ENCODE data around the gene RPGRIP1. TPM values are rescaled to one million over a fixed set of nuclear protein-coding genes. Genes with fewer than 3 reads are reported as not detected.

The RPGRIP1 gene
- total and polyA plus RNA-seq, 2 donors (not counting 1 experiment from before 2014, with no cell fraction given): 0.22 to 0.86 TPM

DNA sequence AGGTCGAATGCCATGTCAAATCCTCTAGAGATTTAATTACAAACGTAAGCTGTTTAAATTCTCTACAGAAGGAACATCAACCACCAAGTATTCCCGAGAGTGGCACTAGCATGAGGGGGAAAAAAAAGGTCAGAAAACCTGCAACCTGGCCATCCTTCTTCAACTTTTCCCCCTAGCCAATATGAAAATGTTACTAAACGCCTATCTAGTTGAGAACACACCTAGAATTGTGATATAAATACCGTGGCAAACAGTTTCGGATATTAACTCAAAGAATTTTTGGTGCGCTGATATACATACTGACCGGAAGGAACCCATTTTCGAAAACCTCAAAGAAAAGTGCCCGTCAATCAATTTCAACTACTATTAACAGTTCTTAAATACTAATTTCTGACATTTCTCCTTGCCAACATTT, 12.4 kb upstream of the RPGRIP1 start:
- DNase-seq: peak; percentile 24
- TF ChIP-seq EZH2 (IDR thresholded peaks at IDR 0.05; ENCODE audit: borderline replicate concordance, insufficient read depth, low read depth, low read length, poor library complexity, severe bottlenecking): no peak
- TF ChIP-seq, protein P1, sequence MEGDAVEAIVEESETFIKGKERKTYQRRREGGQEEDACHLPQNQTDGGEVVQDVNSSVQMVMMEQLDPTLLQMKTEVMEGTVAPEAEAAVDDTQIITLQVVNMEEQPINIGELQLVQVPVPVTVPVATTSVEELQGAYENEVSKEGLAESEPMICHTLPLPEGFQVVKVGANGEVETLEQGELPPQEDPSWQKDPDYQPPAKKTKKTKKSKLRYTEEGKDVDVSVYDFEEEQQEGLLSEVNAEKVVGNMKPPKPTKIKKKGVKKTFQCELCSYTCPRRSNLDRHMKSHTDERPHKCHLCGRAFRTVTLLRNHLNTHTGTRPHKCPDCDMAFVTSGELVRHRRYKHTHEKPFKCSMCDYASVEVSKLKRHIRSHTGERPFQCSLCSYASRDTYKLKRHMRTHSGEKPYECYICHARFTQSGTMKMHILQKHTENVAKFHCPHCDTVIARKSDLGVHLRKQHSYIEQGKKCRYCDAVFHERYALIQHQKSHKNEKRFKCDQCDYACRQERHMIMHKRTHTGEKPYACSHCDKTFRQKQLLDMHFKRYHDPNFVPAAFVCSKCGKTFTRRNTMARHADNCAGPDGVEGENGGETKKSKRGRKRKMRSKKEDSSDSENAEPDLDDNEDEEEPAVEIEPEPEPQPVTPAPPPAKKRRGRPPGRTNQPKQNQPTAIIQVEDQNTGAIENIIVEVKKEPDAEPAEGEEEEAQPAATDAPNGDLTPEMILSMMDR (IDR thresholded peaks at IDR 0.05): no peak
- H3K4me2 ChIP-seq (replicated peaks; ENCODE audit: low read depth, low read length, poor library complexity, severe bottlenecking): peak overlapping the region; percentile 76
- peaks cover 55 to 62% of the 10 kb centered on the region in 2 donors for H3K4me1 ChIP-seq (ENCODE audit: control insufficient read depth in 2 of 2, insufficient read depth in 2 of 2, low read length in 2 of 2)
- H3K9ac ChIP-seq (ENCODE audit: low read length): peak overlapping the region; percentile 96
- H2AFZ ChIP-seq (ENCODE audit: insufficient read depth, low read depth, low read length, poor library complexity, severe bottlenecking): no peak overlapping the region
- Mint-ChIP-seq H3K4me1 (peaks cover 60% of the 10 kb centered on the region), H3K9me3 (ENCODE audit: insufficient read depth) (no peaks in the 10 kb centered on the region), H3K27me3 (no peaks in the 10 kb centered on the region), H3K4me3 (peak overlapping the region; percentile 98), H3K27ac (peak overlapping the region; percentile 74)
- H3K4me3 ChIP-seq (ENCODE audit: control extremely low read depth in 1 of 5, extremely low read depth in 1 of 5, insufficient read depth in 1 of 5, low read depth in 2 of 5, low read length in 4 of 5): peak overlapping the region; percentile 5 to 100 (median 99)
- no peaks in the 10 kb centered on the region for H3K9me3 ChIP-seq (ENCODE audit: control extremely low read depth in 1 of 3, control insufficient read depth in 2 of 3, insufficient read depth in 1 of 3, low read length in 2 of 3)
- WGBS (ENCODE audit: insufficient coverage): 0% methylated on average over 2 of the region's 10 CpGs
- H3K36me3 ChIP-seq (replicated peaks in 1 of 2; ENCODE audit: control extremely low read depth in 1 of 2, control insufficient read depth in 1 of 2, extremely low read depth in 1 of 2, insufficient read depth in 2 of 2, low read length in 1 of 2): peaks cover 11 to 39% of the 10 kb centered on the region in 2 experiments
- no peaks in the 10 kb centered on the region for H3K27me3 ChIP-seq (replicated peaks in 1 of 4; ENCODE audit: control extremely low read depth in 1 of 4, control insufficient read depth in 3 of 4, insufficient read depth in 4 of 4, low read length in 3 of 4)
- ChIA-PET POLR2A (interaction anchor here (1.1 kb wide), 1 partner anchor 50 kb away, joined by 3 read pairs; no protein-coding TSS in a partner anchor), CTCF (no interaction called here)
- intact Hi-C loops (cut with micrococcal nuclease): loop anchor here (10.0 kb wide), 1 partner anchor 1827 kb away; the partner anchor contains the start of genes ACIN1 and C14orf119
- H3K27ac ChIP-seq (ENCODE audit: low read length in 2 of 2): peak overlapping the region; percentile 85 to 91
- peaks cover 56% of the 10 kb centered on the region for H4K20me1 ChIP-seq (ENCODE audit: control insufficient read depth, insufficient read depth, low read length, poor library complexity, severe bottlenecking)
- ATAC-seq (ENCODE audit: low read depth): no peak
- peaks cover 71% of the 10 kb centered on the region for H3K79me2 ChIP-seq (ENCODE audit: control insufficient read depth, insufficient read depth, low read length)

DNA sequence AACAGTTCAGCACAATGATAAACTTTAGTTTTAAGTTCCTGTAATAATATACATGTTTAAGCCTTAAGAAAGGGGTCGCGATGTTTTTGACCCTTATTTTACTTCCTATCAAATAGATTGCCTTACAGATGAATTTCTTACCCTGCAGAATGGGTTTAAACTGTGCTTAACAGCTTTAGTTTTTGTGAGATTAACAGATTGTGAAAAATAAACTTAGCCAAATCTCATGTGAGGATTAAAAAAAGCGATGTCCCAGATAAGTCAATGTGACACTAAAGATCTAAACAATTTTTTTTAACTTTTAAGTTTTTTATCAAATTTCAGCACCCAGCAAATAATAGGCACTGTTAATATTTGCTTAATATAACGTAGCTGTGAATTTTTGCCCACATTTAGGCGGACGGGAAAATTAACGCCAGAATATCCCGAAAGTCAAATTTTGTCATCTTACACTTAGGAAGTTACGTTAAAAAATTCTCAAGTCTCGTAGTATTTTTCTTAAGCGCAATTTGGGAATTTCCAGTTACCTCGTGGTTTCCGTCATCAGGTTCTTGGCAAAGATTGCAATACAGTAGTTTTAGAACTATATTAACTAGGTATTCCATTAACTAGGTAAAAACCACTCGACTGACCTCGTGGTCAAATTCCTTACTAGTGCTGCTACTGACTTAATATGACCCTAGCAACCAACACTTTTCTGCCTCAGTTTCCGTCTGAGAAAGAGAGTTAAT, 11.8 kb upstream of the RPGRIP1 start:
- POLR2A ChIA-PET: interaction anchor here (0.8 to 1.1 kb wide), 2 partner anchors 20 to 49 kb away, joined by 3 read pairs; no protein-coding TSS in a partner anchor
- Histone ChIP-seq H3K9ac (ENCODE audit: low read length) (peak overlapping the region; percentile 96), H4K20me1 (ENCODE audit: control insufficient read depth, insufficient read depth, low read length, poor library complexity, severe bottlenecking) (peaks cover 50% of the 10 kb centered on the region), H3K27ac (ENCODE audit: low read length in 2 of 2) (peak overlapping the region; percentile 85 to 91), H3K27me3 (replicated peaks in 1 of 4; ENCODE audit: control extremely low read depth in 1 of 4, control insufficient read depth in 3 of 4, insufficient read depth in 4 of 4, low read length in 3 of 4) (no peaks in the 10 kb centered on the region), H3K9me3 (ENCODE audit: control extremely low read depth in 1 of 3, control insufficient read depth in 2 of 3, insufficient read depth in 1 of 3, low read length in 2 of 3) (no peaks in the 10 kb centered on the region), H3K4me3 (ENCODE audit: control extremely low read depth in 1 of 5, extremely low read depth in 1 of 5, insufficient read depth in 1 of 5, low read depth in 2 of 5, low read length in 4 of 5) (peak overlapping the region; percentile 67 to 100 (median 99)), H2AFZ (ENCODE audit: insufficient read depth, low read depth, low read length, poor library complexity, severe bottlenecking) (no peak overlapping the region), H3K4me2 (replicated peaks; ENCODE audit: low read depth, low read length, poor library complexity, severe bottlenecking) (peak overlapping the region; percentile 76), H3K79me2 (ENCODE audit: control insufficient read depth, insufficient read depth, low read length) (peaks cover 65% of the 10 kb centered on the region), H3K36me3 (replicated peaks in 1 of 2; ENCODE audit: control extremely low read depth in 1 of 2, control insufficient read depth in 1 of 2, extremely low read depth in 1 of 2, insufficient read depth in 2 of 2, low read length in 1 of 2) (peaks cover 9 to 33% of the 10 kb centered on the region in 2 experiments), H3K4me1 (ENCODE audit: control insufficient read depth in 2 of 2, insufficient read depth in 2 of 2, low read length in 2 of 2) (peaks cover 51 to 57% of the 10 kb centered on the region in 2 donors)
- DNase-seq: peak; percentile 59
- TF ChIP-seq EZH2 (IDR thresholded peaks at IDR 0.05; ENCODE audit: borderline replicate concordance, insufficient read depth, low read depth, low read length, poor library complexity, severe bottlenecking): no peak
- TF ChIP-seq, protein P1 (IDR thresholded peaks at IDR 0.05): no peak
- ATAC-seq (ENCODE audit: low read depth): no peak
- H3K4me1 Mint-ChIP-seq: peaks cover 54% of the 10 kb centered on the region
- peak overlapping the region; percentile 98 for H3K4me3 Mint-ChIP-seq
- H3K9me3 Mint-ChIP-seq (ENCODE audit: insufficient read depth): no peaks in the 10 kb centered on the region
- no CpG with 5 or more reads among the region's 16 CpGs for WGBS (ENCODE audit: insufficient coverage)
- CTCF ChIA-PET: no interaction called here
- no peaks in the 10 kb centered on the region for H3K27me3 Mint-ChIP-seq
- intact Hi-C loops (cut with micrococcal nuclease): loop anchor here (10.0 kb wide), 1 partner anchor 1827 kb away; the partner anchor contains the start of genes ACIN1 and C14orf119
- H3K27ac Mint-ChIP-seq: peak overlapping the region; percentile 76
